ENCODE measurements around the gene MLLT3. TPM values are rescaled to one million over a fixed set of nuclear protein-coding genes. Genes with fewer than 3 reads are reported as not detected.
A peak's percentile ranks its signal among the peaks of the same experiment; 100 is the strongest.

MLLT3 gene
- total and polyA plus RNA-seq, 4 donors: 22.0 to 42.3 (median 31.1) TPM

DNA sequence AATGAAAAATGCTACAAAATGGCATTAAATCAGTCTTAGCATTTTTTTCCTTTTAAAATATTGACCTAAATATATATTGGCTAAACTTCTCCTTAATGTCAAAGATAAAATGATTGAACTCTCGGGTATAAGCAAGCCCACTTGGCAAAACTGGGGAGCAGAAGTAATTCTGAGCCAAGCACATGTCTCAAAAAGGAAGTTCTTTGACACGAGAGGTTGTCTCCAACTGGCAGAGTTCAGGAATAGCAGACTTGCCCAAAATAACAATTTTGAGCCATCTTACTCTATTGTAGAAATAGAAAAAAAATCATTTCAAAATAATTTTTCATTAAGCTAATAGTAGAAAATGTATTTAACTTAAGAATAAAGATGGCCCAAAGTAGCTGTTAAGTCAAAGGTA lies 10.4 kb upstream of the MLLT3 start:
- no peaks in the 10 kb centered on the region for H3K27me3 ChIP-seq (ENCODE audit: control insufficient read depth, insufficient read depth, low read length)
- WGBS (ENCODE audit: insufficient coverage): no CpG with 5 or more reads among the region's 2 CpGs
- no peaks in the 10 kb centered on the region for H3K4me1 ChIP-seq (ENCODE audit: control insufficient read depth, insufficient read depth, low read length)
- H3K9me3 ChIP-seq (ENCODE audit: control insufficient read depth, insufficient read depth, low read length): no peaks in the 10 kb centered on the region
- H3K4me3 ChIP-seq (ENCODE audit: low read depth, low read length): no peak overlapping the region
- peak in 1 of 6 donors; percentile 31 for DNase-seq (ENCODE audit: low read depth in 4 of 6, low spot score in 6 of 6)
- no peaks in the 10 kb centered on the region for H3K36me3 ChIP-seq (ENCODE audit: control insufficient read depth, insufficient read depth, low read length)
- H3K27ac ChIP-seq (ENCODE audit: low read depth, low read length): no peak overlapping the region

DNA sequence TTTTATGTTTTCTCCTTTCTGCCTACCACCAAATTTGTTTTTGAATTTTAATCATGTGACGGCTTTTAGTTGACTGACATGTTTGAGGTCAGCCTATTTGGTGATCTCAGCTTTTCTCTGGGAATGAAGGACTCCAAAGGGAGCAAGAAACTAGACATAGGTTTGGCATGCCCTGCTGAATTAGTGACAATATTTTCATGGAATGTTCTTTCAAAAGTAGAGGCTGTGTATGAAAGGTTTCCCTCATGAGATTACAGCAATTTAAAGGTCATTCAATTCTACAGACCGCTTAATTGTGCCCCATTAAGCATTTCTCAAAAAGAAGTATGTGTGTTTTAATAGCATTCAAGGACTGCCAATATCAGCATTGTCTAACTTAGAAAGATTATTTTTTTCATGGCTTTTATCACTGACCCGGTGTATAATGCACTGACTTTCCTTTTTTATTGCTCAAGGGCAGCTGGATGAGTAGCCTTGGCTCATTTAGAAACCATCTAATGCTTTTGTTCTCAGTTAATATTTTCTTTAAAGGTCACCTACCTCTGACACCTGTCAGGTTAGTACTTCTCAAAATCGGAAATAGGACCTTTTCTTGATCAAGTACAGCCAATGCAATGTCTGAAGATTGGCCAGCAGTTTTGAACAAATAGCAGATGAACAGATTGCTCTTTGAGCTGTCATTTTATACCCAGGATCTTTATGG lies 8.1 kb upstream of the MLLT3 start:
- no peaks in the 10 kb centered on the region for H3K27me3 ChIP-seq (ENCODE audit: control insufficient read depth, insufficient read depth, low read length)
- H3K4me3 ChIP-seq (ENCODE audit: low read depth, low read length): no peak overlapping the region
- WGBS (ENCODE audit: insufficient coverage): 29% methylated on average over 2 of the region's 4 CpGs
- no peak overlapping the region for H3K27ac ChIP-seq (ENCODE audit: low read depth, low read length)
- no peaks in the 10 kb centered on the region for H3K4me1 ChIP-seq (ENCODE audit: control insufficient read depth, insufficient read depth, low read length)
- H3K36me3 ChIP-seq (ENCODE audit: control insufficient read depth, insufficient read depth, low read length): no peaks in the 10 kb centered on the region
- H3K9me3 ChIP-seq (ENCODE audit: control insufficient read depth, insufficient read depth, low read length): no peaks in the 10 kb centered on the region
- DNase-seq (ENCODE audit: low read depth in 4 of 6, low spot score in 6 of 6): no peak

DNA sequence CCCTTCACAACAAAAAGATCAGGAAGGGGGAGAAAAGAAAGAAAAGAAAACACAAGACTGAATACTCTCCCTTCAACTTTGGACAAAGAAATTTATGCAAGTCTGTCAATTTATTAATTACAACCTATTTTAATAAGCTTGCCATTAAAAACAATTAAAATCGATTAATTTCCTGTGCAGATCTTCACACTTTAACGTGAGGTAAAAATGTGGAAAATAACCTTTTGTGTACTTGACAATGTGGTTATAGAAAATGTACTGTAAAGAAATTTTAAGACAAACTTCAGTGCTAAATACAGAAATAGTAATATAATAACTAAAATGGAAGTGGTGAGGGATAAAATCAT lies 2.7 kb upstream of the MLLT3 start:
- no peak overlapping the region for H3K27ac ChIP-seq (ENCODE audit: low read depth, low read length)
- H3K9me3 ChIP-seq (ENCODE audit: control insufficient read depth, insufficient read depth, low read length): no peaks in the 10 kb centered on the region
- no peak overlapping the region for H3K4me3 ChIP-seq (ENCODE audit: low read depth, low read length)
- no peaks in the 10 kb centered on the region for H3K36me3 ChIP-seq (ENCODE audit: control insufficient read depth, insufficient read depth, low read length)
- H3K4me1 ChIP-seq (ENCODE audit: control insufficient read depth, insufficient read depth, low read length): peaks cover 10% of the 10 kb centered on the region
- WGBS (ENCODE audit: insufficient coverage): no CpG with 5 or more reads among the region's 2 CpGs
- no peak for DNase-seq (ENCODE audit: low read depth in 4 of 6, low spot score in 6 of 6)
- peaks cover 8% of the 10 kb centered on the region for H3K27me3 ChIP-seq (ENCODE audit: control insufficient read depth, insufficient read depth, low read length)

DNA sequence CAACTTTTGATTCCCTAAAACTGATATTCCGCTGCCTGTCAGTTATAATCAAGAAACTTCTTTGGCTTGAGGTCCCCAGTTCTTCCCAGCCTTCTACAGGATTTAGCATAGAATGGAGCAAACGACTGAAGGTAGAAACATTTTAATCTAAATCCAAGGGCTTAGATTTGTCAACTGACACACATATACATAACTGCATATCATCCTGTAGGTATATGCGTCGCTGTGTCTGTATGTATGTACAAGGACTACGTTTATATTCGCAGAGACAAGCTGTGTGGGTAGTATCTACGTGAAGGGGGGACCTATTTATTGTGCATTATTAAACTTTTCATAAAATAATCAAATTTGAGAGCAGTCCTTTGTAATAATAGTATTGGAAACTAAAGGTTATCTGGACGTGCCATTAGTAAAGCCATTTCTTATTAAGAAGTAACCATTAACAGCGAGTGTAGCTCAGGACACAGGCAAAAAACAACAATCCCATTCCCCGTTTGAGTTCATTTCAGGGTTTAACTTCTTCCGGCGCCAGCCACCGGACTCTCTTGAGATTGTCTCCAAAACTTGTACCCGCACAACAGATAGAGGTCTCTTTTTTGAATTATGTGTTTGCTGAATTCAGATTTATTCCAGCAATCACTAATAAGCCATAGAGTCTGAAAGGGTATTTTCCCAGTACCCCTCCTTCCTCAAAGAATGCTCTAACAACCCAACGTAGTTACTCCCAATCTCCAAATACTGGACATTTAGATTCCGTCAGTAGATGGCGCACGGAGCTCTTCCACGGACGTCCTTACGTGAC lies 2.1 kb upstream of the MLLT3 start:
- H3K9me3 ChIP-seq (ENCODE audit: control insufficient read depth, insufficient read depth, low read length): no peaks in the 10 kb centered on the region
- H3K36me3 ChIP-seq (ENCODE audit: control insufficient read depth, insufficient read depth, low read length): no peaks in the 10 kb centered on the region
- peak overlapping the region; percentile 1 for H3K27ac ChIP-seq (ENCODE audit: low read depth, low read length)
- DNase-seq (ENCODE audit: low read depth in 4 of 6, low spot score in 6 of 6): peak in 5 of 6 donors; percentile 70 to 95 (median 78)
- H3K4me3 ChIP-seq (ENCODE audit: low read depth, low read length): peak overlapping the region; percentile 98
- peaks cover 10% of the 10 kb centered on the region for H3K4me1 ChIP-seq (ENCODE audit: control insufficient read depth, insufficient read depth, low read length)
- no CpG with 5 or more reads among the region's 21 CpGs for WGBS (ENCODE audit: insufficient coverage)
- peaks cover 8% of the 10 kb centered on the region for H3K27me3 ChIP-seq (ENCODE audit: control insufficient read depth, insufficient read depth, low read length)

DNA sequence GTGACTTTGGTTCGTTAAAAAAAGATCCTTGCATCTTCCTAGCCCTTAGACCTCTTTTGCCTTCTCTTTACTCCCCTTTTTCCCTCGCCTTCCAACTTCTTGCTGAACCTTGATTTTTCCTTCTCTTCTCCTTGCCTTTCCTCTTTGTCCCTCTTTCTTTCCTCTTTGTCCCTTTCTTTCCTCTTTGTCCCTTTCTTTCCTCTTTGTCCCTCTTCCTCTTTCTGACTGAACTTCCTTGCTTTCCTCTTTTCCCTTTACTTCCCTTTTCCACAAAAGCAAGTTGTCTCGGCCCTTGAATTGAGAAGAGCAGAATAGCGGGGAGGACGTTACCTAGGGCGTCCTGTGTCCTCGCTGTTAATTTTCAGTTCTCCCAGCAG lies 1.4 kb upstream of the MLLT3 start:
- Histone ChIP-seq H3K27me3 (ENCODE audit: control insufficient read depth, insufficient read depth, low read length) (peaks cover 8% of the 10 kb centered on the region), H3K27ac (ENCODE audit: low read depth, low read length) (peak overlapping the region; percentile 1), H3K36me3 (ENCODE audit: control insufficient read depth, insufficient read depth, low read length) (no peaks in the 10 kb centered on the region), H3K9me3 (ENCODE audit: control insufficient read depth, insufficient read depth, low read length) (no peaks in the 10 kb centered on the region), H3K4me3 (ENCODE audit: low read depth, low read length) (peak overlapping the region; percentile 98), H3K4me1 (ENCODE audit: control insufficient read depth, insufficient read depth, low read length) (peaks cover 10% of the 10 kb centered on the region)
- no peak for DNase-seq (ENCODE audit: low read depth in 4 of 6, low spot score in 6 of 6)
- 9% methylated on average over 7 of the region's 7 CpGs for WGBS (ENCODE audit: insufficient coverage)

DNA sequence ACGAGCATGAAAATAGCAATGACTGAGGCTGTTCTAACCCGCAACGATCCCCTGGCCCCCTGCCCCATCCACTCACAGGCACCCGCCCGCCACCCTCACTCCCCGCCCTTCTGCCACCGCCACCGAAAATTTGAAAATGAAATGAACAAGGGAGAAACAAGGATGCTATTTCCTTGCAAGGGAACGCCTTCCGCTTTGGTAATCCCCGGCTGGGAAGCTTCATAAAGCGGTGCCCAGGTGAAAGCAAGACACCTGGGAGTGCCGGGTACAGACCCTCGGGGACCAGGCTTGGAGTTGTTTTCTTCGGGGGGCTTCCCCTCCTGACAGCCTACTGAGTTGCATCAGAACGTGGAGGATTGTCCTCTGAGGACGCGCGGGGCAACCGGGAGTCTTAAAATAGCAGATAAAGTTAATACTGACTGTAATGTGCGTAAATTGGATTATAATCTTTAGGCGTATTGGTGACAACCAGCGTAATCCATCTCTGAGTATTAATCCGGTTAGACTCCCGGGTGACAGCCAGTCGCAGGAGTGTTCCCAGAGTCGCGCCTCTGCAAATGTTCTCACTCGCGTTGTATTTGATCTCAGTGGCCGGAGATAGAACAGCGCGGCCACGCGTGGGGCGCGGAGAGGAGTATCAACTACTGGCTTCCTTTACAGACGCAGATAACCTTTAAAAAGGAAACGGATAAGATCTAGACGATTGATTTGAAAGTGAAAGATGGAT lies 885 bp upstream of the MLLT3 start:
- peak overlapping the region; percentile 98 for H3K4me3 ChIP-seq (ENCODE audit: low read depth, low read length)
- under 1% methylated on average over 22 of the region's 40 CpGs for WGBS (ENCODE audit: insufficient coverage)
- H3K27ac ChIP-seq (ENCODE audit: low read depth, low read length): peak overlapping the region; percentile 97

DNA sequence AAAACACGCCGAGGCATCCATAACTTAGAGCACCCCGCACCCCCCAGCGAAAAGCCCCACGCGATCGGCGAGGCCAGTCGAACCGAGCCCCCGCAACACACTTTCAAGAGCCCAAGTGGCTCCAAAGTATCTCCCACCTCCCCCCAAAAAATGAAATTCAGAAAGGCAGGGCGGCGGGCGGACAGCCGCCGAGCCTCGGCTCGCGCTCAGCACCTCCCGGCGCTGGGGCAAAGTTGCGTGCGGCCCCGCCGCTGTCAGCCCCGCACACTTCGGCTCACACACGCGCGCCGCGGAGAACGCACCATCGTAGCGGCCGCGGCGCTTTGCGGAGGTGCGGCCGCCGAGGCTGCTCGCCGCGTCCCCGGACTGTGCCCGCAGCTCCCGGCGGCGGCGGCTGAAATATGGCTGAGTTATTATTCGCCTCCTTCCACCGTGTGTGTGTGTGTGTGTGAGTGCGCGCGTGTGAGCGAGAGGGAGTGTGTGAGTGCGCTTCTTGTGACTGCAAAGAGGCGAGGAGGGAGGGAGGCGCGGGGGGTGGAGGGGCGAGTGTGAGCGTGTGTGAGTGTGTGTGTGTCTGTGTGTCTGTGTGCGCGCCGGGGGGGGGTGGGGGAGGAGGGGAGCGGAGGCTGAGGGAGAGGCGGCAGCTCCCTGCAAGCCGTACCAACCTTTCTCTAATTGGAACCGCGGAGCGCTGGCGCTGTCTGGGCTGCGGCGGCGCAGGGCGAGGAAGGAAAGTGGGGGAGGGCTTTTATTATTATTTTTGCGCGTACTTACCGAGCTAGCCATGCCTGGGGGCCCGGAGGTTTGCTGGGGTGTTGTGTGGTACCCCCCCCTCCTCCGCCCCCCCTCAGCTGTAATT lies 599 bp downstream of the MLLT3 start:
- no peaks in the 10 kb centered on the region for H3K36me3 ChIP-seq (ENCODE audit: control insufficient read depth, insufficient read depth, low read length)
- under 1% methylated on average over 54 of the region's 82 CpGs for WGBS (ENCODE audit: insufficient coverage)
- DNase-seq (ENCODE audit: low read depth in 4 of 6, low spot score in 6 of 6): peak in 5 of 6 donors; percentile 59 to 96 (median 75)
- peaks cover 8% of the 10 kb centered on the region for H3K27me3 ChIP-seq (ENCODE audit: control insufficient read depth, insufficient read depth, low read length)
- H3K9me3 ChIP-seq (ENCODE audit: control insufficient read depth, insufficient read depth, low read length): no peaks in the 10 kb centered on the region
- H3K4me1 ChIP-seq (ENCODE audit: control insufficient read depth, insufficient read depth, low read length): peaks cover 10% of the 10 kb centered on the region
- H3K27ac ChIP-seq (ENCODE audit: low read depth, low read length): peak overlapping the region; percentile 97
- peak overlapping the region; percentile 98 for H3K4me3 ChIP-seq (ENCODE audit: low read depth, low read length)

More for the DNA sequence above, 885 bp upstream of the MLLT3 start:
- Histone ChIP-seq H3K36me3 (ENCODE audit: control insufficient read depth, insufficient read depth, low read length) (no peaks in the 10 kb centered on the region), H3K9me3 (ENCODE audit: control insufficient read depth, insufficient read depth, low read length) (no peaks in the 10 kb centered on the region), H3K27me3 (ENCODE audit: control insufficient read depth, insufficient read depth, low read length) (peaks cover 8% of the 10 kb centered on the region), H3K4me1 (ENCODE audit: control insufficient read depth, insufficient read depth, low read length) (peaks cover 10% of the 10 kb centered on the region)
- peak in 2 of 6 donors; percentile 57 to 58 for DNase-seq (ENCODE audit: low read depth in 4 of 6, low spot score in 6 of 6)

DNA sequence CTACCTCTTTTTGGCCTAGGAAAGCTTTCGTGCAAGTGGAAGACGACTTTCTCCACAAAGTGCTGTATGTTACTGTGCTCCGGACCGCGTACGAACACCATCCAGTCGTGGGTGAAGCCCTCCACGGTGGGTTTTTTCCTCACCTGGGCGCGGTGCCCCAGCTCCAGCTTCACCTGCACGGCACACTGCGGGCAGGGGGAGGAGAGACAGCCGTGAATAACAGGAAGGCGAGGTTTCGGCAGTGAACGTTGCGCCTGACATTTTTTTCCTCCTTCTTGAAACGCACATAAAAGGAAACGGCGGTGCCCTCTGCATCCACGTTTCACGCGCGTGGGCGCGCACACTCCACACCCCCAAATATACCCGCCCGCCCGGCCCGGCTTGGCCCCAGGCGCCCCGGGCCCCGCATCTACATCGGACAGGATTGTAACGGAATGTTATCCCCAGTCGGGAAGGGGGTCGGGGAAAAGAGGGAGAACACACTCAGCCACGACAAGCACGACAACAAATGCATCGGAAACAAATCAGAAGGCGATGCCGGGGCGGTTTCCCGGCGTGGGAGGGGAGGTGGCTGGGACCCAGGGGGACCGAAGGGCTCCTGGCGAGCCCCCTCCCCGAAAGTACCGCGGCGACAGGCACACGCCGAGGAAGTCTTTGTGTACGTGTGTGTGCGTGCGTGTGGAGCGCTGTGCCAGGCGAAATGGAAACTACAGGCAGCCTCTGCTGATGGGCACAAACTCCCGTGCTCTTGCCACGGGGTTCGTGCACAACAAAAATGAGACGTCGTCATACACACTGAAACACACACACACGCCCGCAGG lies 1.4 kb downstream of the MLLT3 start:
- Histone ChIP-seq H3K36me3 (ENCODE audit: control insufficient read depth, insufficient read depth, low read length) (no peaks in the 10 kb centered on the region), H3K27ac (ENCODE audit: low read depth, low read length) (peak overlapping the region; percentile 97), H3K27me3 (ENCODE audit: control insufficient read depth, insufficient read depth, low read length) (peaks cover 8% of the 10 kb centered on the region), H3K9me3 (ENCODE audit: control insufficient read depth, insufficient read depth, low read length) (no peaks in the 10 kb centered on the region), H3K4me1 (ENCODE audit: control insufficient read depth, insufficient read depth, low read length) (peaks cover 10% of the 10 kb centered on the region), H3K4me3 (ENCODE audit: low read depth, low read length) (peak overlapping the region; percentile 98)
- DNase-seq (ENCODE audit: low read depth in 4 of 6, low spot score in 6 of 6): peak in 3 of 6 donors; percentile 30 to 84 (median 80)
- 0% methylated on average over 43 of the region's 65 CpGs for WGBS (ENCODE audit: insufficient coverage)

Measured in spinal cord (tissue), 10 donors.